GM10248 (cell line): ENCODE data around the gene SIRPA.

Experiments used
- CTCF ChIA-PET: fragments of 300-600 bp; sonication (Branson Sonifier 250); formaldehyde crosslinking; extraction: SDS; loops from one replicate; lab custom pipeline; 2021; ENCODE audit warnings: antibody characterized with exemption; lab: Yijun Ruan, JAX
- POLR2A ChIA-PET: fragments of 350-650 bp; sonication (Branson Sonifier 250); formaldehyde crosslinking; extraction: SDS; loops from one replicate; lab custom pipeline; 2020; ENCODE audit warnings: antibody characterized with exemption; lab: Yijun Ruan, JAX
- DNase-seq: peaks from one replicate; pipeline ENCODE4 v3.0.0; 2012; ENCODE audit errors: extremely low spot score
- TF ChIP-seq, protein P1 (sequence below): IDR thresholded peaks from 2 replicates; pipeline ENCODE4 v1.5.1; 2012; ENCODE audit warnings: mild to moderate bottlenecking, low read depth; ENCODE audit errors: extremely low read depth, missing control alignments, control extremely low read depth

The SIRPA gene

DNA sequence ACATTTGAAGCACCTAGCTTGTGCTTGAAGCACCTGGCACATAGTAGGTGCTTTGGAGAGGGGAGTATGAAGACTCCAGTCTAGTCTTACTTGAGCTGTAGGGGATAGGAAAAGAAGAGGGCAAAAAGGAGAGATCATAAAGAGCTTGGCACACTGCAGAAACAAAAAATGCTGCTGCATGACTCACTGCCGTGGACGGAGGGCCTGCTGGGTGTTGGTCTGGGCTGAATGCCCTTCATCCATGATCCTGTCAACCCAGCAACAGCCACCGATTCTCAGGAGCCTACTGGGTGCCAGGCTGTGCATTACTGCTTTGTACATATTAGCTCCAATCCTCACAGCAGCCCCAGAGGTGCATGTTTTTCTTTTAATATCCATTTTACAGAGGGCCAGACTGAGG, 92.6 kb downstream of the SIRPA start:
- CTCF ChIA-PET: interaction anchor here (0.8 to 2.1 kb wide), 3 partner anchors 16 to 200 kb away, joined by 3 to 11 read pairs (median 3); no protein-coding TSS in a partner anchor
- no peak for DNase-seq

More for the DNA sequence above, 92.6 kb downstream of the SIRPA start:
- TF ChIP-seq, protein P1, sequence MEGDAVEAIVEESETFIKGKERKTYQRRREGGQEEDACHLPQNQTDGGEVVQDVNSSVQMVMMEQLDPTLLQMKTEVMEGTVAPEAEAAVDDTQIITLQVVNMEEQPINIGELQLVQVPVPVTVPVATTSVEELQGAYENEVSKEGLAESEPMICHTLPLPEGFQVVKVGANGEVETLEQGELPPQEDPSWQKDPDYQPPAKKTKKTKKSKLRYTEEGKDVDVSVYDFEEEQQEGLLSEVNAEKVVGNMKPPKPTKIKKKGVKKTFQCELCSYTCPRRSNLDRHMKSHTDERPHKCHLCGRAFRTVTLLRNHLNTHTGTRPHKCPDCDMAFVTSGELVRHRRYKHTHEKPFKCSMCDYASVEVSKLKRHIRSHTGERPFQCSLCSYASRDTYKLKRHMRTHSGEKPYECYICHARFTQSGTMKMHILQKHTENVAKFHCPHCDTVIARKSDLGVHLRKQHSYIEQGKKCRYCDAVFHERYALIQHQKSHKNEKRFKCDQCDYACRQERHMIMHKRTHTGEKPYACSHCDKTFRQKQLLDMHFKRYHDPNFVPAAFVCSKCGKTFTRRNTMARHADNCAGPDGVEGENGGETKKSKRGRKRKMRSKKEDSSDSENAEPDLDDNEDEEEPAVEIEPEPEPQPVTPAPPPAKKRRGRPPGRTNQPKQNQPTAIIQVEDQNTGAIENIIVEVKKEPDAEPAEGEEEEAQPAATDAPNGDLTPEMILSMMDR: no peak
- POLR2A ChIA-PET: no interaction called here
